ENCODE measurements around the gene HORMAD2. TPM values are rescaled to one million over a fixed set of nuclear protein-coding genes. Genes with fewer than 3 reads are reported as not detected.

HORMAD2 gene
- total RNA-seq, 1 donor from 2014 or later = not detected

DNA sequence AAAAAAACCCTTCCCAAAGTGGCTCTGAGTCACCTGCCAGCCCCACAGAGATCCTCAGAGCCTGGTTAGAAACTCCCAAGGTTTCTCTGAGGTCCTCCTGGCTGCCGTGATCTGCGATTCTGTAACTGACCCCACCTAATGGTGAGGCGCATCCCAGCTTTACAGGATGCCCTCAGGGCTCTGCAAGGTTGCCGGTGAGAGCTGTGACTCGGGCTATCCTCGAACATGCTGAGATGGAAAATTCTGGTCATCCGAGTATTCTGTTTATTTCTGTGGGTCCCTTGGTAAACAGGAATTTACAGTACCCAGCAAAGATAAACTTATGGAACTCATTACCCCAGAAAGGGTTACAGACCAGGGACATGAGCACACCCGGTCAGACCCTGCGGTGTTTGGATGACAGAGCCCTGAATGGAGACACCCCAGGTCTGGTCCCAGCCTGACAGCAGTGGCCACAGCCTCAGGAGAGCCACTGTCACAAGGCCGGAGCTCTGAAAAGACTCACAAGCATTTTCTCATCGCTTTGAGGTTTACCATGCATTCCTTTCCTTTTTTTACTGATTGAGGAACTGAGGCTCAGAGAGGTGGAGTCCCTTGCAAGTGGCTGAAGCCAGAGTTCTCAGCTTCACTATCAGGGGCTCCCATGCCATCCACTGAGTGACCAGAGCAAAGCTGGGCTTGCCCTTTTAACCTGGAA is 144.0 kb downstream of the HORMAD2 start:
- DNase-seq (ENCODE audit: low read depth) = no peak
- TF ChIP-seq, protein P1, sequence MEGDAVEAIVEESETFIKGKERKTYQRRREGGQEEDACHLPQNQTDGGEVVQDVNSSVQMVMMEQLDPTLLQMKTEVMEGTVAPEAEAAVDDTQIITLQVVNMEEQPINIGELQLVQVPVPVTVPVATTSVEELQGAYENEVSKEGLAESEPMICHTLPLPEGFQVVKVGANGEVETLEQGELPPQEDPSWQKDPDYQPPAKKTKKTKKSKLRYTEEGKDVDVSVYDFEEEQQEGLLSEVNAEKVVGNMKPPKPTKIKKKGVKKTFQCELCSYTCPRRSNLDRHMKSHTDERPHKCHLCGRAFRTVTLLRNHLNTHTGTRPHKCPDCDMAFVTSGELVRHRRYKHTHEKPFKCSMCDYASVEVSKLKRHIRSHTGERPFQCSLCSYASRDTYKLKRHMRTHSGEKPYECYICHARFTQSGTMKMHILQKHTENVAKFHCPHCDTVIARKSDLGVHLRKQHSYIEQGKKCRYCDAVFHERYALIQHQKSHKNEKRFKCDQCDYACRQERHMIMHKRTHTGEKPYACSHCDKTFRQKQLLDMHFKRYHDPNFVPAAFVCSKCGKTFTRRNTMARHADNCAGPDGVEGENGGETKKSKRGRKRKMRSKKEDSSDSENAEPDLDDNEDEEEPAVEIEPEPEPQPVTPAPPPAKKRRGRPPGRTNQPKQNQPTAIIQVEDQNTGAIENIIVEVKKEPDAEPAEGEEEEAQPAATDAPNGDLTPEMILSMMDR (IDR thresholded peaks at IDR 0.05; ENCODE audit: insufficient read depth, low read length, poor library complexity, severe bottlenecking) = peak; percentile 9
- Histone ChIP-seq H3K36me3 (ENCODE audit: control insufficient read depth, insufficient read depth, low read length) (no peaks in the 10 kb centered on the region), H3K4me3 (ENCODE audit: low read depth, low read length) (no peak overlapping the region), H3K27me3 (ENCODE audit: control insufficient read depth, insufficient read depth, low read length) (no peaks in the 10 kb centered on the region)

DNA sequence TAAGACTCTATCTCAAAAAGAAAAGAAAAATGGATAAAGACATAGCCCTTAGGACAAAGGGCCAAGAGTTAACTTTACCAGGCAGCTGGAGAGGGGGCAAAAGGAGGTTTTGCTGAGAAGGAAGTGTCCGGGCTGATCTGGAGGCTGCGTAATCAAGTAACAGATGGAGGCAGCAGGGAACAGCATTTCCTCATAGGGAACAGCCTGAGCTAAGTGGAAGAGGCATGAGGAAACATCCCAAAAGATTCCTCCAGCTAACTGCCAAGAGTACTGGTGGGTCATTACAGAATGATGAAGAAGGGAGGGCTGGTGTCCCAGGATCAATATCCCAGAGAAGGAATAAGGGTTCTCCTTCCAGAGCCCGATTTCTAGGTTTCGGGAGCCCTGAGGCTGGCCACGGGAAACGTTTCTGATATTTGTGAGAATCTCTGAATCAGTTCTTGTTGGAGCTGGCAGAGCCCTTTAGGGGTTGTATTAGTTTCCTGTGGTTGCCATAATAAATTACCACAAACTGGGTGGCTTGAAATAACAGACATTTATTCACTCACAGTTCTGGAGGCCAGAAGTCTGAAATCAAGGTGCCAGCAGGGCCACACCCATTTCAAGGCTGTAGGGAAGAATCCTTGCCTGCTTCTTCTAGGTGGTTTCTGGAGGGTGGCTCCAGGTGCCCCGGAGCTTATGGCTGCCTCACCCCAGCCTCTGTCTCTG is 145.1 kb downstream of the HORMAD2 start:
- TF ChIP-seq, protein P1 (IDR thresholded peaks at IDR 0.05; ENCODE audit: insufficient read depth, low read length, poor library complexity, severe bottlenecking) = no peak
- Histone ChIP-seq H3K27me3 (ENCODE audit: control insufficient read depth, insufficient read depth, low read length) (no peaks in the 10 kb centered on the region), H3K4me3 (ENCODE audit: low read depth, low read length) (no peak overlapping the region), H3K36me3 (ENCODE audit: control insufficient read depth, insufficient read depth, low read length) (no peaks in the 10 kb centered on the region)
- DNase-seq (ENCODE audit: low read depth) = no peak

DNA sequence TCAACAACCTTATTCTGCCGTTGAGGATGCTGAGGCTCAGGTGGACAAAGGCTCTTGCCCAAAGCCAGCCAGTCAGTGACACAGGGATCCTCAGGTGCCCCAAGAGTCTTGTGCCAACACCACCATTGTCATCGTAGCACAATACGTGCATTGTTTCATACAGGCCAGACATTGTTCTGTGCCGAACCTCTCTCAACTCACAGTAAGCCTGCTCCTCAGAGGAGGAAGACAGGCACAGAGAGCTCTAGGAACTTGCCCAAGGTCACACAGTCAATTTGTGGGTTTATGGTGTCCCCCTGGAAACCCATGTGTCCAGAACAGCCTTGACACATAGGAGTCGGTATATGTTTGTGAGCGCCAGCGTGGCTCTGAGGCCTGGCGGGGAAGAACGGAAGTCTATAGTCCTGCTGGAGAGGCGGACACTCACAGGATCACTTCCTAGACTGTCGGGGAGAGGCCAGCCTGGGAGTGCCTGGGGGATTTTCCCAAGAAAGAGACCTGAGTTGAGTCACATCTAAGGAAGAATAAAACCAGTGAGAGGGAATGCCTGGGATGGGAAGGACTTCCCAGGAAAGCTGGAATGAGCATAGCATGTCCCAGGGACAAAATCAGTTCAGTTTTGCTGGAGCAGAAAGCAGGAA is 146.0 kb downstream of the HORMAD2 start:
- no peak for DNase-seq (ENCODE audit: low read depth)
- no peak overlapping the region for H3K4me3 ChIP-seq (ENCODE audit: low read depth, low read length)
- TF ChIP-seq, protein P1 (IDR thresholded peaks at IDR 0.05; ENCODE audit: insufficient read depth, low read length, poor library complexity, severe bottlenecking) = no peak
- H3K36me3 ChIP-seq (ENCODE audit: control insufficient read depth, insufficient read depth, low read length) = no peaks in the 10 kb centered on the region
- H3K27me3 ChIP-seq (ENCODE audit: control insufficient read depth, insufficient read depth, low read length) = no peaks in the 10 kb centered on the region

Other genes with a start within 250 kb of the HORMAD2 start
- gene ASCC2, start 242.2 kb upstream of the HORMAD2 start, total RNA-seq = 38.6 and 41.7 TPM in 2 replicates
- 30.7 and 31.9 TPM in 2 replicates for gene MTMR3, start 197.3 kb upstream of the HORMAD2 start, total RNA-seq
- gene LIF, start 166.3 kb downstream of the HORMAD2 start, total RNA-seq = 108 and 112 TPM in 2 replicates
- gene OSM, start 186.4 kb downstream of the HORMAD2 start, total RNA-seq = not detected in 2 replicates
- gene CASTOR1, start 209.0 kb downstream of the HORMAD2 start, total RNA-seq = 10.5 and 18.7 TPM in 2 replicates
- gene TBC1D10A, start 246.5 kb downstream of the HORMAD2 start, total RNA-seq = 21.6 and 23.9 TPM in 2 replicates